A549 (cell line): ENCODE results near the gene SCGB1C1.

Experiments used
- EHF ChIP-seq: fragments of 250-450 bp; sonication (Bioruptor Pico); IDR thresholded peaks from 2 replicates; pipeline ENCODE4 v1.5.0; 2020; ENCODE audit warnings: mild to moderate bottlenecking
- EHMT2 ChIP-seq: fragments of 200-600 bp; sonication (generic); IDR thresholded peaks from 2 replicates; pipeline ENCODE4 v1.6.1; 2016; ENCODE audit warnings: antibody characterized with exemption, low read depth, mild to moderate bottlenecking, moderate library complexity
- EP300 ChIP-seq, 2 experiments: fragments of >200 bp; sonication (Bioruptor Twin); formaldehyde crosslinking; IDR thresholded peaks; 2 replicates in 1 of 2; 3 replicates in 1 of 2; pipeline ENCODE4 v1.6.1; 2016 to 2017
- POLR2A ChIP-seq: IDR thresholded peaks from 2 replicates; pipeline ENCODE4 v1.6.1; 2012; ENCODE audit warnings: mild to moderate bottlenecking, low read length
- POLR2AphosphoS2 ChIP-seq: conservative IDR thresholded peaks from 2 replicates; pipeline ENCODE4 v1.6.1; 2012; ENCODE audit warnings: low read length, improper control_type of control experiment, inconsistent platforms
- TF ChIP-seq, protein P1 (sequence below): fragments of >200 bp; sonication (Bioruptor Twin); formaldehyde crosslinking; IDR thresholded peaks from 3 replicates; pipeline ENCODE4 v1.5.1; 2016

DNA sequence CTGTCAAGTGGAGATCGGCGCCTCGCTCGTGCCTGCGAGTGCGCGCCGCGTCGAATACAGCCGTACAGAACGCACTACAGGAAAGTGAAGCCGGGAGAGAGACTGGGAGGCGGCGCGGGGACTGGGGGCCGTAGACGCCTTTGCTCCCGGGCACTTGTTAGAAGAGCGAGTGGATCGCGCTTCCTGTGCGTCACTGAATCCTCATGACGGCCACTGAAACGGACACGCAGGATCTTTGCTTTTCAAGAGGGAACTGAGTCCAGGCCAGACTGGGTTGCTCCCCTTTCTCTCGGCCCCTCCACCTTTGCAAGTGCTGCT lies 14.9 kb downstream of the SCGB1C1 start:
- TF ChIP-seq EP300 (IDR thresholded peaks at IDR 0.05) (no peak), POLR2A (no peak), EHMT2 (no peak), EHF (CRISPR knock-in tag) (no peak), POLR2AphosphoS2 (no peak)
- TF ChIP-seq, protein P1, sequence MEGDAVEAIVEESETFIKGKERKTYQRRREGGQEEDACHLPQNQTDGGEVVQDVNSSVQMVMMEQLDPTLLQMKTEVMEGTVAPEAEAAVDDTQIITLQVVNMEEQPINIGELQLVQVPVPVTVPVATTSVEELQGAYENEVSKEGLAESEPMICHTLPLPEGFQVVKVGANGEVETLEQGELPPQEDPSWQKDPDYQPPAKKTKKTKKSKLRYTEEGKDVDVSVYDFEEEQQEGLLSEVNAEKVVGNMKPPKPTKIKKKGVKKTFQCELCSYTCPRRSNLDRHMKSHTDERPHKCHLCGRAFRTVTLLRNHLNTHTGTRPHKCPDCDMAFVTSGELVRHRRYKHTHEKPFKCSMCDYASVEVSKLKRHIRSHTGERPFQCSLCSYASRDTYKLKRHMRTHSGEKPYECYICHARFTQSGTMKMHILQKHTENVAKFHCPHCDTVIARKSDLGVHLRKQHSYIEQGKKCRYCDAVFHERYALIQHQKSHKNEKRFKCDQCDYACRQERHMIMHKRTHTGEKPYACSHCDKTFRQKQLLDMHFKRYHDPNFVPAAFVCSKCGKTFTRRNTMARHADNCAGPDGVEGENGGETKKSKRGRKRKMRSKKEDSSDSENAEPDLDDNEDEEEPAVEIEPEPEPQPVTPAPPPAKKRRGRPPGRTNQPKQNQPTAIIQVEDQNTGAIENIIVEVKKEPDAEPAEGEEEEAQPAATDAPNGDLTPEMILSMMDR, result no peak
